ENCODE measurements around the gene CSAG2. TPM values are rescaled to one million over a fixed set of nuclear protein-coding genes. Genes with fewer than 3 reads are reported as not detected.

The CSAG2 gene
- total and polyA plus RNA-seq, 2 experiments from 2014 or later: not detected

DNA sequence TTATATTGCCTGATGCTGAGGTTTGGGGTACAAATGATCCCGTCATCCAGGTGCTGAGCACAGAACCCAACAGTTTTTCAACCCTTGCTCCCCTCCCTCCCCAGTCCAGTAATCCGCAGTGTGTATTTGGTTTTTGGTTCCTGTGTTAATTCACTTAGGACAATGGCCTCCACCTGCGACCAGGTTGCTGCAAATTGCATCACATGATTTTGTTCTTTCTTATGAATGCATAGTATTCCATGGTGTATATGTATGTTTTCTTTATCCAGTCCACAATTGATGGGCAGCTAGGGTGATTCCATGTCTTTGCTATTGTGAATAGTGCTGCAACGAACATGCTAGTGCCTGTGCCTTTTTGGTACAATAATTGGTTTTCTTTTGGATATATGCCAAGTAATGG, 46.0 kb downstream of the CSAG2 start:
- H3K27ac Mint-ChIP-seq: no peak overlapping the region
- no peak overlapping the region for H3K4me2 ChIP-seq
- H3F3A ChIP-seq (replicated peaks; ENCODE audit: low read depth): no peaks in the 10 kb centered on the region
- peaks cover 2% of the 10 kb centered on the region for H3K27me3 Mint-ChIP-seq (ENCODE audit: insufficient read depth, low read depth, poor library complexity)
- H4K20me1 ChIP-seq (replicated peaks; ENCODE audit: insufficient read depth): no peaks in the 10 kb centered on the region
- TF ChIP-seq CREB1 (CRISPR knock-in tag; IDR thresholded peaks at IDR 0.05; ENCODE audit: low read depth) (no peak), ZNF114 (CRISPR knock-in tag; IDR thresholded peaks at IDR 0.05) (no peak), STAT1 (IDR thresholded peaks at IDR 0.05; ENCODE audit: unreplicated experiment) (no peak), JUNB (IDR thresholded peaks at IDR 0.05; ENCODE audit: unreplicated experiment) (no peak), ZNF331 (CRISPR knock-in tag; IDR thresholded peaks at IDR 0.05; ENCODE audit: low read depth) (no peak), EZH2phosphoT487 (IDR thresholded peaks at IDR 0.05; ENCODE audit: unreplicated experiment) (no peak), EZH2 (IDR thresholded peaks at IDR 0.05; ENCODE audit: low read depth, unreplicated experiment) (no peak), NANOG (IDR thresholded peaks at IDR 0.05; ENCODE audit: borderline replicate concordance) (no peak), POLR2AphosphoS5 (IDR thresholded peaks at IDR 0.05; ENCODE audit: low read depth) (no peak)
- TF ChIP-seq, protein P1, sequence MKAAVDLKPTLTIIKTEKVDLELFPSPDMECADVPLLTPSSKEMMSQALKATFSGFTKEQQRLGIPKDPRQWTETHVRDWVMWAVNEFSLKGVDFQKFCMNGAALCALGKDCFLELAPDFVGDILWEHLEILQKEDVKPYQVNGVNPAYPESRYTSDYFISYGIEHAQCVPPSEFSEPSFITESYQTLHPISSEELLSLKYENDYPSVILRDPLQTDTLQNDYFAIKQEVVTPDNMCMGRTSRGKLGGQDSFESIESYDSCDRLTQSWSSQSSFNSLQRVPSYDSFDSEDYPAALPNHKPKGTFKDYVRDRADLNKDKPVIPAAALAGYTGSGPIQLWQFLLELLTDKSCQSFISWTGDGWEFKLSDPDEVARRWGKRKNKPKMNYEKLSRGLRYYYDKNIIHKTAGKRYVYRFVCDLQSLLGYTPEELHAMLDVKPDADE (IDR thresholded peaks at IDR 0.05): no peak
- TF ChIP-seq, protein P2, sequence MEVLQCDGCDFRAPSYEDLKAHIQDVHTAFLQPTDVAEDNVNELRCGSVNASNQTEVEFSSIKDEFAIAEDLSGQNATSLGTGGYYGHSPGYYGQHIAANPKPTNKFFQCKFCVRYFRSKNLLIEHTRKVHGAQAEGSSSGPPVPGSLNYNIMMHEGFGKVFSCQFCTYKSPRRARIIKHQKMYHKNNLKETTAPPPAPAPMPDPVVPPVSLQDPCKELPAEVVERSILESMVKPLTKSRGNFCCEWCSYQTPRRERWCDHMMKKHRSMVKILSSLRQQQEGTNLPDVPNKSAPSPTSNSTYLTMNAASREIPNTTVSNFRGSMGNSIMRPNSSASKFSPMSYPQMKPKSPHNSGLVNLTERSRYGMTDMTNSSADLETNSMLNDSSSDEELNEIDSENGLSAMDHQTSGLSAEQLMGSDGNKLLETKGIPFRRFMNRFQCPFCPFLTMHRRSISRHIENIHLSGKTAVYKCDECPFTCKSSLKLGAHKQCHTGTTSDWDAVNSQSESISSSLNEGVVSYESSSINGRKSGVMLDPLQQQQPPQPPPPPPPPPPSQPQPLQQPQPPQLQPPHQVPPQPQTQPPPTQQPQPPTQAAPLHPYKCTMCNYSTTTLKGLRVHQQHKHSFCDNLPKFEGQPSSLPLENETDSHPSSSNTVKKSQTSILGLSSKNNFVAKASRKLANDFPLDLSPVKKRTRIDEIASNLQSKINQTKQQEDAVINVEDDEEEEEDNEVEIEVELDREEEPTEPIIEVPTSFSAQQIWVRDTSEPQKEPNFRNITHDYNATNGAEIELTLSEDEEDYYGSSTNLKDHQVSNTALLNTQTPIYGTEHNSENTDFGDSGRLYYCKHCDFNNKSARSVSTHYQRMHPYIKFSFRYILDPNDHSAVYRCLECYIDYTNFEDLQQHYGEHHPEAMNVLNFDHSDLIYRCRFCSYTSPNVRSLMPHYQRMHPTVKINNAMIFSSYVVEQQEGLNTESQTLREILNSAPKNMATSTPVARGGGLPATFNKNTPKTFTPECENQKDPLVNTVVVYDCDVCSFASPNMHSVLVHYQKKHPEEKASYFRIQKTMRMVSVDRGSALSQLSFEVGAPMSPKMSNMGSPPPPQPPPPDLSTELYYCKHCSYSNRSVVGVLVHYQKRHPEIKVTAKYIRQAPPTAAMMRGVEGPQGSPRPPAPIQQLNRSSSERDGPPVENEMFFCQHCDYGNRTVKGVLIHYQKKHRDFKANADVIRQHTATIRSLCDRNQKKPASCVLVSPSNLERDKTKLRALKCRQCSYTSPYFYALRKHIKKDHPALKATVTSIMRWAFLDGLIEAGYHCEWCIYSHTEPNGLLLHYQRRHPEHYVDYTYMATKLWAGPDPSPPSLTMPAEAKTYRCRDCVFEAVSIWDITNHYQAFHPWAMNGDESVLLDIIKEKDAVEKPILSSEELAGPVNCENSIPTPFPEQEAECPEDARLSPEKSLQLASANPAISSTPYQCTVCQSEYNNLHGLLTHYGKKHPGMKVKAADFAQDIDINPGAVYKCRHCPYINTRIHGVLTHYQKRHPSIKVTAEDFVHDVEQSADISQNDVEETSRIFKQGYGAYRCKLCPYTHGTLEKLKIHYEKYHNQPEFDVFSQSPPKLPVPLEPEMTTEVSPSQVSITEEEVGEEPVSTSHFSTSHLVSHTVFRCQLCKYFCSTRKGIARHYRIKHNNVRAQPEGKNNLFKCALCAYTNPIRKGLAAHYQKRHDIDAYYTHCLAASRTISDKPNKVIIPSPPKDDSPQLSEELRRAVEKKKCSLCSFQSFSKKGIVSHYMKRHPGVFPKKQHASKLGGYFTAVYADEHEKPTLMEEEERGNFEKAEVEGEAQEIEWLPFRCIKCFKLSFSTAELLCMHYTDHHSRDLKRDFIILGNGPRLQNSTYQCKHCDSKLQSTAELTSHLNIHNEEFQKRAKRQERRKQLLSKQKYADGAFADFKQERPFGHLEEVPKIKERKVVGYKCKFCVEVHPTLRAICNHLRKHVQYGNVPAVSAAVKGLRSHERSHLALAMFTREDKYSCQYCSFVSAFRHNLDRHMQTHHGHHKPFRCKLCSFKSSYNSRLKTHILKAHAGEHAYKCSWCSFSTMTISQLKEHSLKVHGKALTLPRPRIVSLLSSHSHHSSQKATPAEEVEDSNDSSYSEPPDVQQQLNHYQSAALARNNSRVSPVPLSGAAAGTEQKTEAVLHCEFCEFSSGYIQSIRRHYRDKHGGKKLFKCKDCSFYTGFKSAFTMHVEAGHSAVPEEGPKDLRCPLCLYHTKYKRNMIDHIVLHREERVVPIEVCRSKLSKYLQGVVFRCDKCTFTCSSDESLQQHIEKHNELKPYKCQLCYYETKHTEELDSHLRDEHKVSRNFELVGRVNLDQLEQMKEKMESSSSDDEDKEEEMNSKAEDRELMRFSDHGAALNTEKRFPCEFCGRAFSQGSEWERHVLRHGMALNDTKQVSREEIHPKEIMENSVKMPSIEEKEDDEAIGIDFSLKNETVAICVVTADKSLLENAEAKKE (CRISPR knock-in tag; IDR thresholded peaks at IDR 0.05): no peak
- TF ChIP-seq, protein P3, sequence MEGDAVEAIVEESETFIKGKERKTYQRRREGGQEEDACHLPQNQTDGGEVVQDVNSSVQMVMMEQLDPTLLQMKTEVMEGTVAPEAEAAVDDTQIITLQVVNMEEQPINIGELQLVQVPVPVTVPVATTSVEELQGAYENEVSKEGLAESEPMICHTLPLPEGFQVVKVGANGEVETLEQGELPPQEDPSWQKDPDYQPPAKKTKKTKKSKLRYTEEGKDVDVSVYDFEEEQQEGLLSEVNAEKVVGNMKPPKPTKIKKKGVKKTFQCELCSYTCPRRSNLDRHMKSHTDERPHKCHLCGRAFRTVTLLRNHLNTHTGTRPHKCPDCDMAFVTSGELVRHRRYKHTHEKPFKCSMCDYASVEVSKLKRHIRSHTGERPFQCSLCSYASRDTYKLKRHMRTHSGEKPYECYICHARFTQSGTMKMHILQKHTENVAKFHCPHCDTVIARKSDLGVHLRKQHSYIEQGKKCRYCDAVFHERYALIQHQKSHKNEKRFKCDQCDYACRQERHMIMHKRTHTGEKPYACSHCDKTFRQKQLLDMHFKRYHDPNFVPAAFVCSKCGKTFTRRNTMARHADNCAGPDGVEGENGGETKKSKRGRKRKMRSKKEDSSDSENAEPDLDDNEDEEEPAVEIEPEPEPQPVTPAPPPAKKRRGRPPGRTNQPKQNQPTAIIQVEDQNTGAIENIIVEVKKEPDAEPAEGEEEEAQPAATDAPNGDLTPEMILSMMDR (conservative IDR thresholded peaks at IDR 0.05; ENCODE audit: low read depth in 2 of 2): no peak
- TF ChIP-seq, protein P4, sequence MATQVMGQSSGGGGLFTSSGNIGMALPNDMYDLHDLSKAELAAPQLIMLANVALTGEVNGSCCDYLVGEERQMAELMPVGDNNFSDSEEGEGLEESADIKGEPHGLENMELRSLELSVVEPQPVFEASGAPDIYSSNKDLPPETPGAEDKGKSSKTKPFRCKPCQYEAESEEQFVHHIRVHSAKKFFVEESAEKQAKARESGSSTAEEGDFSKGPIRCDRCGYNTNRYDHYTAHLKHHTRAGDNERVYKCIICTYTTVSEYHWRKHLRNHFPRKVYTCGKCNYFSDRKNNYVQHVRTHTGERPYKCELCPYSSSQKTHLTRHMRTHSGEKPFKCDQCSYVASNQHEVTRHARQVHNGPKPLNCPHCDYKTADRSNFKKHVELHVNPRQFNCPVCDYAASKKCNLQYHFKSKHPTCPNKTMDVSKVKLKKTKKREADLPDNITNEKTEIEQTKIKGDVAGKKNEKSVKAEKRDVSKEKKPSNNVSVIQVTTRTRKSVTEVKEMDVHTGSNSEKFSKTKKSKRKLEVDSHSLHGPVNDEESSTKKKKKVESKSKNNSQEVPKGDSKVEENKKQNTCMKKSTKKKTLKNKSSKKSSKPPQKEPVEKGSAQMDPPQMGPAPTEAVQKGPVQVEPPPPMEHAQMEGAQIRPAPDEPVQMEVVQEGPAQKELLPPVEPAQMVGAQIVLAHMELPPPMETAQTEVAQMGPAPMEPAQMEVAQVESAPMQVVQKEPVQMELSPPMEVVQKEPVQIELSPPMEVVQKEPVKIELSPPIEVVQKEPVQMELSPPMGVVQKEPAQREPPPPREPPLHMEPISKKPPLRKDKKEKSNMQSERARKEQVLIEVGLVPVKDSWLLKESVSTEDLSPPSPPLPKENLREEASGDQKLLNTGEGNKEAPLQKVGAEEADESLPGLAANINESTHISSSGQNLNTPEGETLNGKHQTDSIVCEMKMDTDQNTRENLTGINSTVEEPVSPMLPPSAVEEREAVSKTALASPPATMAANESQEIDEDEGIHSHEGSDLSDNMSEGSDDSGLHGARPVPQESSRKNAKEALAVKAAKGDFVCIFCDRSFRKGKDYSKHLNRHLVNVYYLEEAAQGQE (IDR thresholded peaks at IDR 0.05; ENCODE audit: unreplicated experiment): no peak
- H3K9me2 ChIP-seq (ENCODE audit: insufficient read depth): no peaks in the 10 kb centered on the region
- no peaks in the 10 kb centered on the region for H3K79me2 ChIP-seq (replicated peaks; ENCODE audit: insufficient read depth)
- no peaks in the 10 kb centered on the region for H3K4me1 Mint-ChIP-seq
- DNase-seq (ENCODE audit: low spot score) (no peak), ATAC-seq (no peak)
- no peaks in the 10 kb centered on the region; the same call in 2 of the 3 replicates for H3K9me3 Mint-ChIP-seq
- H3K4me3 Mint-ChIP-seq: no peak overlapping the region
- H3K4me1 ChIP-seq (ENCODE audit: insufficient read depth): no peaks in the 10 kb centered on the region
- no peaks in the 10 kb centered on the region for H3K36me3 ChIP-seq (ENCODE audit: insufficient read depth)
- H3K36me3 Mint-ChIP-seq (ENCODE audit: low read depth): no peaks in the 10 kb centered on the region
- no peak overlapping the region for H3K27ac ChIP-seq (ENCODE audit: low read depth)
- no peak overlapping the region for H2AFZ ChIP-seq
- no peaks in the 10 kb centered on the region for H3K27me3 ChIP-seq (ENCODE audit: insufficient read depth)
- H3K4me3 ChIP-seq: no peak overlapping the region
